Urothelium cell line (cell line): ENCODE measurements around the gene PROZ.
A peak's percentile ranks its signal among the peaks of the same experiment; 100 is the strongest.

Source experiments
- DNase-seq: peaks from one replicate; pipeline ENCODE4 v3.0.0; 2011; ENCODE audit warnings: low spot score, mixed read lengths
- FAIRE-seq: peaks from 2 replicates; lab custom pipeline; 2011; peaks lifted over from hg19 to GRCh38; lab: Jason Lieb, UNC

Gene PROZ

DNA sequence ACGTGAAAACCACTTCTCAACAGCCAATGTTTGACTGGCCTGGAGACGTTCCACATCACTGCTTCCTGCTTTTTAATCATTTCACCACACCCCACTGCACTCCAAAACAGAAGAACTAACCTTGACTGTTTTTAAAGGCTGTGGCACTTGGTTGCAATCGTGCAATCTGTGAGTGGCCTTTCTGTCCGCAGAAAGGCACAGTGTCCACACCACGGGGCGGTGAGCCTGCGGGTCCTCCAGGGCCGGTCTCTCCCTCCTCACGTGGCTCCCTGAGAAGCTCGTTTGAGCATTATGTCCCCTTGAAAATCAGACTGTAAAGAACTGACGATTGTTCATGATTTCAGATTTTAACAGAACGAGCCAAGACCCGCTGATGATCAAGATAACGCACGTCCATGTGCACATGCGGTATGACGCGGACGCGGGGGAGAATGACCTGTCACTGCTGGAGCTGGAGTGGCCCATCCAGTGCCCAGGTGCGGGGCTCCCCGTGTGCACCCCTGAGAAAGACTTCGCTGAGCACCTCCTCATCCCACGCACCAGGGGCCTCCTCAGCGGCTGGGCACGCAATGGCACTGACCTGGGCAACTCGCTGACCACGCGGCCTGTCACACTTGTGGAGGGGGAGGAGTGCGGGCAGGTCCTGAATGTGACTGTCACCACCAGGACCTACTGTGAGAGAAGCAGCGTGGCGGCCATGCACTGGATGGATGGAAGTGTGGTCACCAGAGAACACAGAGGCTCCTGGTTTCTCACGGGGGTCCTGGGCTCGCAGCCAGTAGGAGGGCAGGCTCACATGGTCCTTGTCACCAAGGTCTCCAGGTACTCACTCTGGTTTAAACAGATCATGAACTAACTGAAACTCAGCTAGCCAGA is 13.0 kb downstream of the PROZ start:
- no peak for DNase-seq
- FAIRE-seq = no peak

GRCh38 chr13:113172419-113172926 is 14.0 kb downstream of the PROZ start:
- FAIRE-seq = no peak
- DNase-seq = no peak

- no peak for DNase-seq
- FAIRE-seq = peak; percentile 55
Measured at GRCh38 chr13:113176280-113176679, 17.8 kb downstream of the PROZ start.

- FAIRE-seq = no peak
- no peak for DNase-seq
Measured at GRCh38 chr13:113176822-113177221, 18.4 kb downstream of the PROZ start.

DNA sequence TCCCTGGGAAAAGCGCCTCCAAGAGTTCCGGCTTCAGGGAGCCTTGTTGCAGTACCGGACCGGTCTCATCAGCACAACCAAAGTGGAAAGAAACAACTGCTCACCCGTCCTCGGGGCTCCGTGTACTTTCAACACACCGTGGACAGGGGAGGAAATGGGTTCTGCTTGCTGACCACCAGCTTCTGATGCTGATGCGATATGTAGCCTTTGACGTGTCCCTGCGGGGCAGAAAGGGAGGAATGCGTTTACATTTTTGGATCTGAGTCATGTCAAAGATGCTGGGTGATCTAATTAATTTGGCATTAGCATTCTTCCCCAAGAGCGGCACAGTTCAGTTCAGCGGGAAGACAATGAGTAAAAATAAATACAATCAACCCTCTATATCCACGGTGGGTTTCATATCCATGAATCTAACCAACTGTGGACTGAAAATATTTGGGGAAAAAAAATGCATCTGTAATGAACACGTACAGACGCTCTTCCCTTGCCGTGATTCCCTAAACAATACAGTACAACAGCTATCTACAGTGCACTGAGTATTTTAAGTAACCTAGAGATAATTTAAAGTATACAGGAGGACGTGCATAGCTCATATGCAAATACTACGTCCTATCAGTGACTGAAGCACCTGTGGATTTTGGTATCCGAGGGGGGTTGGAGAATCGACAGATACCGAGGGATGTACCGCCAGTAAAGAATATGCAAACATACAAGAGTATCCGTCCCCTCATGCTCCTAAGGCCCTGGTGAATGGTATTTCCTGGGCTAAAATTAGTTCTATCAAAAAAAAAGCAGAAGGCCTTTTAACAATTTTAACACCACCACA is 19.8 kb downstream of the PROZ start:
- FAIRE-seq = peak; percentile 88

DNA sequence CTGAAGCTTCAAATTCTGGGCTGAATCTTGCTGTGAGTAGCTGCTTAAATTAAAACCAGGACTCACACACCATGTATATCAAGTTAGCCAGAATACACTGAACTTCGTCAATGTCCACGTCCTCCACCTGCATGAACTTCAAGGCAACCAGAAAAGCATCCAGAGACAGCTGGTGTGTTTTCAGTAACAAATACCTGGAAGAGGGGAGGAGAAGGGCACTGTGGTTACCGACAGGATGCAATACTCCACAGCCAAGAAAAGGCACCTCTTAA is 20.4 kb downstream of the PROZ start:
- DNase-seq (no peak), FAIRE-seq (peak; percentile 90)

More for the DNA sequence above, 19.8 kb downstream of the PROZ start:
- peak; percentile 78 for DNase-seq

DNA sequence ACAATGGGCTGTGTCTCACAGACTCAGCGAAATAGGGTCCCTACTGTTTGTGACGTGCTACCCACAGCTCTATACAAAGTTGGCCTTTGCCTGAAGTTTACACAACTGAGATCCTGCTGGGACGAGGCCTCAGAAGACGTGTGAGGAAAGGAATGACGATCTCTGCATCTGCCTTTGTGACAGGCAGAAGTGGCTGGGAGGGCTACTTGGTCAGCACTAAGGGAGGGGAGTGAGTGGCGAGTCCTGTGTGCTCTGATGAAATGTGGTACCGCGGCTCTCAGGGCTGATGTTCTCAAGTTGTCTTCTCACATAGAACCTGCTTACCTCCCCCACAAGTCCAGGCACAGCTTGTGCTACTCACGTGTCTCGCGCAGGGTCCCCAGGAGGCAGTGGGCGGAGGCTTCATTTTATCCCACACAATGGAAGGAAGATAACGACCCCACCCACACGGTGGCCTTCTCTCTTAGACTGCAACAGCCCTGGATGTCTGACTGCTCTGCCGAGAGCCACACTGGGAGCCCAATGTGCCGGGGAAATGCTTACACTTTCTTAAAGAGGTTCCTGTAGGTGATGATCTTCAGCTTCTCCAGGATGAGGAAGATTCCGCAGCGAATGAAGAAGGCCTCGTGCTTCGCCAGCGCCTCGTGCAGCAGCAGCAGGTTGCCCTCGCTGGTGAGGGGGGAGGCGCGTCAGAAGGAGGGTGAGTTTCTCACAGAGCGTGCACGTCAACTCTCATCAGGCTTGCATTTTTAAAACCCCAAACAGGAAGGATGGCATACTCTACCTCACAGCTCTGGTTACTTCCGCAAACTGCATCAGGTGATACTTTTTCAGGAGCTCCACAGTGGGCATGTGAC is 21.2 kb downstream of the PROZ start:
- DNase-seq = no peak
- FAIRE-seq = no peak

GRCh38 chr13:113182046-113182445 is 23.6 kb downstream of the PROZ start:
- DNase-seq (no peak), FAIRE-seq (no peak)

GRCh38 chr13:113183450-113184129 is 25.1 kb downstream of the PROZ start:
- no peak for DNase-seq
- peak; percentile 23 for FAIRE-seq

DNA sequence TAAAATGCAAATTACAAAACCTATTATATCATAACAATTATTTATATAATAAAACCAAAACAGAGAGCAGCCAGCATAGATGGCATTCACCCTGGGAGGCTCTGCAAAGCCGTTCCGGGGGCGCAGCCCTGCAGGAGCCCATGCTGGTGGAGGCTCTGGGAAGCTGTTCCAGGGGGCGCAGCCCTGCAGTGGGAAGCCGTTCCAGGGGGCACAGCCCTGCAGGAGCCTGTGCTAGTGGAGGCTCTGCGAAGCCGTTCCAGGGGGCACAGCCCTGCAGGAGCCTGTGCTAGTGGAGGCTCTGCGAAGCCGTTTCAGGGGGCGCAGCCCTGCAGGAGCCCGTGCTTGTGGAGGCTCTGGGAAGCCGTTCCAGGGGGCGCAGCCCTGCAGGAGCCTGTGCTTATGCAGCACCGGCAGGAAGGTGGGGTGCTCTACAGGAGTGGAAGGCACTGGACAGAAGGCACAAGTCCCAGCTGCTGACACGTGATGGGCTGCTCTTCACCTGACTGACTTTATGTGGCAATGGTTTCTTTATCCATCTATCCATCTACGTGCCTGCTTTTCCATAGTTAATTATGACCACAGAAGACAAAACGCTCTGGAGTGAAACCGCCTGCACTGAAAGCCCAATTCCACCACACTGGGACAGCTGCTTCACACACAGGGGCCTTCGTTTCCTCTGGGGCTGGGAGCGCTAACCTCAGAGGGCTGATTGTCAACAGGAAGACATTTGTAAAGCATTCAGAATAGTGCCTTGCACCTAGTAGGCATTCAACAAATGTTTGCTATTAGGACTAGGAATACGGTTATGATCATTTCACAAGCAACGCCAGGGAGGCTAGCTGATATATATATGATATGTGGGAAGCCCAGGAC is 26.4 kb downstream of the PROZ start:
- DNase-seq = no peak
- peak; percentile 17 for FAIRE-seq

DNA sequence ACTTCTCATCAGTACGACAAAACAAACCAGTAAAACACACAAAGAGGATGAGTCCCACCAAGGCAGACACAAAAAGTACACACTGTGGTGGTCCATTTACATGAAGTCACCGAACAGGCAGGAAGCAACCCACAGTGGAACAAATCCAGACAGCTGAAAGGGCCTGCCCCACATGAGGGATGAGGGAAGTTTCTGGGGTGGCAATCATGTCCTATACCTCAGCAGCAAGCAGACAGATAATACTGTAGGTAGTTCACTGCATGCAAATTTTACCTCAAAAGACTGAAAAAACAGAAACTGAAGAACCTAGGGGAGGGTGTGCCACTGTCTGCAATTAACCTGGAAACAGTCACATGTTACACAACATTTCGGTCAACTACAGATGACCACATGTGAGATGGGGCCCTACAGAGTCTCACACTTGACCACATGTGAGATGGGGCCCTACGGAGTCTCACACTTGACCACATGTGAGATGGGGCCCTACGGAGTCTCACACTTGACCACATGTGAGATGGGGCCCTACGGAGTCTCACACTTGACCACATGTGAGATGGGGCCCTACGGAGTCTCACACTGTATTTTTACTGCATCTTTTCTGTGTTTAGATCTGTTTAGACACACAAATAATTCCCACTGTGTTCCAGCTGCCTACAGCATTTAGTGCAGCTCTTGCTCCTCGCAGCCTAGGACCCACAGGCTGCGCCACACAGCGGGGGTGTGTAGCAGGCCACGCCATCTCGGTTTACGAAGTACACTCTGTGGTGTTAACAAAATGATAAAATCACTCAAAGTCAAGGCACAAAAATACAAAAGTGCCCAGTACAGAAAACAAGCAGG is 27.8 kb downstream of the PROZ start:
- FAIRE-seq = peak; percentile 20

DNA sequence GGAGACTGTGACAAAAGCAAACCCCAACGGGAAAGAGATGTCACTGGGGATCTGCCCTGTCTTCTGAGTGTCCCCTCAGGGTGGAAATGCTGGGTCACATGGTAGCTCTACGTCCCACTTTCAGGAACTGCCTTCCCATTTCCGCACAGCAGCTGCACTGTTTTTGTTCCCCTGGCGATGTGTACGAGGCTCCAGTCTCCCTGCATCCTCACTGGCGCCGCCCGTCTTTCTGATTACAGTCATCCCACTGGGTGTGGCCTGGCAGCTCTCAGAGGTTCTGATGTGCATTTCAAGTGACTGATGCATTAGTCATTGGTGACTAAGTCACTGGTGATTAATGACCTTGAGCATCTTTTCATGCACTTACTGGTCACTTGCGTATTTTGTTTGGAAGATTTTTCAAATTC is 28.8 kb downstream of the PROZ start:
- peak; percentile 94 for FAIRE-seq
- DNase-seq = peak; percentile 99

More for the DNA sequence above, 27.8 kb downstream of the PROZ start:
- DNase-seq = no peak

DNA sequence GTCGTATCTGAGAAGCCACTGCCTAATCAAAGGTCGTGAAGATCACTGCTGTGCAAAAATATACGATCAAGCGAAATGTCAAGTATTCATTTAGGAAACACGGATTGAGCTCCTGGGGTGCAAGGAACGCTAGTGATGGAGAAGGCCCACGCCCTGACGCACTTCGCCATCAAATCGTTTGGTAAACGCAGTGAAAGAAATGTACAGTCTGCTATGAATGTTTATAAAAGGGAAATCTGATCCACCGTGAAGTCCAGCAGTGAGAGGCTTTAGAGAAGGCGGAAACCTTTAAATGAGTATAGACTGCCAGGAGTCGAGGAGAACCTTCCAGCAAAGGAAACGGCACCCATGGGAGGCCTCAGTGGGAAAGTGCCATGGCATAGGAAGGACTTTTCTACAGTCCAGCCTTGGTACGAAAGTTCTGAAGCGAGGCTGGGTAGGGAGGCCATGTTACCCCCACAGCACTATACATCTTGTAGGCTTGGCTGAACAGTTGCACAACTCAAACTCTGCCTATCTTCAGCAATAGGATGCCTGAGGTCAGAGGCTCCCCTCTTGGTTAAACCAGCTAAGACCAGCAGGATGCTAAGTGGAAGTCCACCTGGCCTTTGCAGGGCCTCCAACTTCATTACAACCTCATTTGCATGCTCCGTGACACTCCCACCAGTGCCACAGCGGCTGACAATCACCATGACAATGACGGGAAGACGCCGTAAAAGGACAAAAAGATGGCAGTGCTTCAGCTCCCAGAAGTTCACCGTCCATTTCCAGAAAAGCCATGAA is 29.6 kb downstream of the PROZ start:
- FAIRE-seq = peak; percentile 44

GRCh38 chr13:113190181-113190580 is 31.7 kb downstream of the PROZ start:
- DNase-seq (no peak), FAIRE-seq (no peak)

More for the DNA sequence above, 29.6 kb downstream of the PROZ start:
- DNase-seq = no peak

DNA sequence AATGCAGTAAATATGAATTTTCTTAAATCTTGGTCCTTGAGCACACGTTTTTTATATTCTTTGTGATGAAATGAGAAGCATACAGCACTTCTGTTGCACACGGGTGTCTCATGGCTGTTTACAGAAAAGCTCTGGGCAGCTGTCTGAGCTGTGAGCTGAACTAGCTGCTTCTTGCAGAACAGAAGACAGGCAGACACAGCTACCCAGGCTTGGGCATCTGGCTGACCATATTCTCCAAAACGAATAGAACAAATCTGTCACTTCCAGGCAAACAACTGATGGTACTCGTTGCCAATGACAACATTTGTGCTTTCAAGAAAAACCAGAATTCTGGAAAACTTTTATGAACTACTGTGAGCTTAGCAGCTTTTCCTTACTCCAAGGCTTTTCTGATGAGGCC is 33.8 kb downstream of the PROZ start:
- no peak for FAIRE-seq
- no peak for DNase-seq

DNA sequence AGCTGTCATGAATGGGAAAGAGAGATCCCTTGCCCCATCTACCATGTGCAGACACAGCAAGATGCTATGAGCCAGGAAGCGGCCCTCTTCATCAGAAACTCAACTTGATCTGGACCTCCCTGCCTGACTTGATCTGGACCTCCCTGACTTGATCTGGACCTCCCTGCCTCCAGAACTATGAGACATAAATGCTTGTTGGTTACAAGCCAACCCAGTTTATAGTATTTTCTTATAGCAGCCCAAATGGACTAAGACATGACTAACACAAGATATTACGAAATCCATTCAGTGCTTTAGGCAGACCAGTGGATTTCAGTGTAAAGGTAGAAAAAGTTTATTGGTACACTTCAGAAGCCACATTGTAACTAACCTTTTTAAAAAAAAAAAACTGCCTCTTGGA is 34.5 kb downstream of the PROZ start:
- DNase-seq = no peak
- FAIRE-seq = no peak

- FAIRE-seq (no peak), DNase-seq (no peak)
Measured at GRCh38 chr13:113195360-113195759, 36.9 kb downstream of the PROZ start.
